Coronary artery (tissue), 2 donors: ENCODE data around the gene KCNT1.
"Not testable (repeated sequence)": the region's sequence is repeated elsewhere in the genome, so short reads cannot be mapped to it uniquely, and the experiment has no call there.

Source experiments
- DNase-seq: peaks from one replicate; pipeline ENCODE4 v3.0.0-alpha.2; 2017; ENCODE audit warnings: low spot score
- H3K27ac ChIP-seq, 2 donors: fragments of 200-600 bp; sonication (generic); one replicate each; pipeline ENCODE4 v1.5.1; 2016 to 2019
- H3K4me3 ChIP-seq: fragments of 200-600 bp; sonication (generic); 2 replicates; pipeline ENCODE4 v1.5.1; 2016; ENCODE audit warnings: mild to moderate bottlenecking, moderate library complexity
- CTCF ChIP-seq: fragments of 200-600 bp; sonication (generic); IDR thresholded peaks from one replicate; pipeline ENCODE4 v1.5.1; 2019; ENCODE audit warnings: antibody characterized with exemption

KCNT1 gene

GRCh38 chr9:135666534-135667462 lies 35.2 kb upstream of the KCNT1 start:
- TF ChIP-seq CTCF: no peak
- Histone ChIP-seq H3K4me3 (no peak overlapping the region), H3K27ac (no peak overlapping the region)
- DNase-seq: no peak

GRCh38 chr9:135667463-135668001 lies 34.5 kb upstream of the KCNT1 start:
- no peak overlapping the region for H3K4me3 ChIP-seq
- no peak for DNase-seq
- no peak for TF ChIP-seq CTCF
- no peak overlapping the region for H3K27ac ChIP-seq

GRCh38 chr9:135669018-135669417 lies 33.0 kb upstream of the KCNT1 start:
- not testable (repeated sequence) for DNase-seq, H3K27ac ChIP-seq, H3K4me3 ChIP-seq

- TF ChIP-seq CTCF: no peak
- no peak overlapping the region for H3K27ac ChIP-seq
- DNase-seq: no peak
- no peak overlapping the region for H3K4me3 ChIP-seq
These were observed 32.2 kb upstream of the KCNT1 start for GRCh38 chr9:135669616-135670285.

GRCh38 chr9:135670721-135671590 lies 31.0 kb upstream of the KCNT1 start:
- no peak for DNase-seq
- TF ChIP-seq CTCF: no peak
- Histone ChIP-seq H3K27ac (no peak overlapping the region), H3K4me3 (no peak overlapping the region)

- TF ChIP-seq CTCF: no peak
- Histone ChIP-seq H3K27ac (no peak overlapping the region), H3K4me3 (no peak overlapping the region)
- DNase-seq: no peak
These were observed 30.4 kb upstream of the KCNT1 start for GRCh38 chr9:135671591-135672041.

- DNase-seq, H3K27ac ChIP-seq, H3K4me3 ChIP-seq: not testable (repeated sequence)
These were observed 29.2 kb upstream of the KCNT1 start for GRCh38 chr9:135672786-135673185.
